GM18505 (cell line): ENCODE measurements around the gene TNS2.
A peak's percentile ranks its signal among the peaks of the same experiment; 100 is the strongest.

Experiments
- ATAC-seq: cut with Tn5 transposase; IDR thresholded peaks from one replicate; pipeline ENCODE4 v1.9.1; 2021; ENCODE audit not compliant: unreplicated experiment
- POLR2A ChIP-seq: IDR thresholded peaks from 4 replicates; pipeline ENCODE4 v1.6.1; 2011; ENCODE audit warnings: borderline replicate concordance; ENCODE audit not compliant: insufficient read depth, insufficient read length; ENCODE audit errors: extremely low read depth

TNS2 gene

GRCh38 chr12:53071591-53072551 is 22.0 kb downstream of the TNS2 start:
- no peak for TF ChIP-seq POLR2A
- no peak for ATAC-seq

- no peak for TF ChIP-seq POLR2A
- ATAC-seq, result no peak
These were observed 24.0 kb downstream of the TNS2 start for GRCh38 chr12:53073881-53074280.

GRCh38 chr12:53074283-53074998 is 24.6 kb downstream of the TNS2 start:
- no peak for TF ChIP-seq POLR2A
- ATAC-seq, result no peak

GRCh38 chr12:53074999-53075370 is 25.1 kb downstream of the TNS2 start:
- no peak for TF ChIP-seq POLR2A
- no peak for ATAC-seq

- no peak for ATAC-seq
- no peak for TF ChIP-seq POLR2A
These were observed 26.6 kb downstream of the TNS2 start for GRCh38 chr12:53076461-53076860.

GRCh38 chr12:53077030-53077429 is 27.2 kb downstream of the TNS2 start:
- no peak for TF ChIP-seq POLR2A
- ATAC-seq, result no peak

GRCh38 chr12:53078425-53079225 is 28.8 kb downstream of the TNS2 start:
- ATAC-seq, result peak; percentile 26
- TF ChIP-seq POLR2A, result no peak

GRCh38 chr12:53079226-53080117 is 29.6 kb downstream of the TNS2 start, which contains the start of gene SPRYD3:
Gene SPRYD3 (minus strand): TSS chr12:53079390. CDS start chr12:53079333, 57 bp downstream.
- peak; percentile 96 for ATAC-seq
- TF ChIP-seq POLR2A, result peak; percentile 97

- ATAC-seq, result no peak
These were observed 32.8 kb downstream of the TNS2 start for GRCh38 chr12:53082637-53083175.

GRCh38 chr12:53086361-53086760 is 36.5 kb downstream of the TNS2 start:
- TF ChIP-seq POLR2A, result no peak
- no peak for ATAC-seq

More at GRCh38 chr12:53082637-53083175, 32.8 kb downstream of the TNS2 start:
- TF ChIP-seq POLR2A, result no peak

GRCh38 chr12:53090105-53090504 is 40.2 kb downstream of the TNS2 start:
- no peak for TF ChIP-seq POLR2A
- no peak for ATAC-seq

GRCh38 chr12:53090554-53090953 is 40.7 kb downstream of the TNS2 start:
- ATAC-seq, result no peak
- no peak for TF ChIP-seq POLR2A

GRCh38 chr12:53091756-53092155 is 41.9 kb downstream of the TNS2 start:
- no peak for ATAC-seq
- no peak for TF ChIP-seq POLR2A
